Lung (tissue), 12 donors: ENCODE results near the gene ZNF219. TPM values are rescaled to one million over a fixed set of nuclear protein-coding genes. Genes with fewer than 3 reads are reported as not detected.

Experiments
- ATAC-seq: fragments of 200-7000 bp; cut with Tn5 transposase; one replicate; pipeline ENCODE4 v1.9.1; 2020; ENCODE audit warnings: moderate number of reproducible peaks; ENCODE audit not compliant: insufficient read depth, low FRiP score
- DNase-seq, 3 donors: peaks; one replicate each; pipeline ENCODE4 v3.0.0-alpha.2; 2013 to 2017
- H3K27ac ChIP-seq, 2 donors: one replicate each; pipeline ENCODE4 v1.5.1; 2013; ENCODE audit warnings: mild to moderate bottlenecking in 2 of 2, moderate library complexity in 2 of 2, control low read depth in 1 of 2, inconsistent platforms in 1 of 2, low read depth in 1 of 2, low read length in 1 of 2
- H3K27me3 ChIP-seq, 3 donors: one replicate each; pipeline ENCODE4 v1.5.1; 2013; ENCODE audit warnings: low read length in 2 of 3; ENCODE audit not compliant: control insufficient read depth in 3 of 3, insufficient read depth in 3 of 3
- H3K36me3 ChIP-seq, 4 donors: one replicate each; pipeline ENCODE4 v1.5.1; 2013; ENCODE audit warnings: low read length in 4 of 4, mild to moderate bottlenecking in 1 of 4, moderate library complexity in 1 of 4; ENCODE audit not compliant: control insufficient read depth in 4 of 4, insufficient read depth in 4 of 4
- H3K4me1 ChIP-seq, 5 donors: one replicate each; pipeline ENCODE4 v1.5.1; 2013; ENCODE audit warnings: low read length in 5 of 5, mild to moderate bottlenecking in 2 of 5, moderate library complexity in 1 of 5; ENCODE audit not compliant: control insufficient read depth in 5 of 5, insufficient read depth in 5 of 5
- H3K4me3 ChIP-seq: one replicate; pipeline ENCODE4 v1.5.1; 2013; ENCODE audit warnings: mild to moderate bottlenecking, control low read depth, moderate library complexity
- H3K9ac ChIP-seq, 2 donors: one replicate each; pipeline ENCODE4 v1.5.1; 2013; ENCODE audit warnings: low read length in 2 of 2, control low read depth in 1 of 2; ENCODE audit not compliant: insufficient read depth in 1 of 2
- H3K9me3 ChIP-seq, 4 donors: one replicate each; pipeline ENCODE4 v1.5.1; 2013; ENCODE audit warnings: low read length in 3 of 4, mild to moderate bottlenecking in 1 of 4, moderate library complexity in 1 of 4; ENCODE audit not compliant: control insufficient read depth in 4 of 4, insufficient read depth in 3 of 4
- WGBS, 2 donors: extraction: QIAGEN DNeasy Blood & Tissue Kit; methylation state at CpG; one replicate each; pipeline ENCODE4 v1.1.7; 2013; 5-methylcytosine and 5-hydroxymethylcytosine counted together
- polyA plus RNA-seq, 2 donors: library from polyadenylated mRNA; stranded (reverse); fragments of 200-250 nt; gene quantifications; one replicate each; pipeline ENCODE4 v1.2.1, GENCODE V29; 2013
- total RNA-seq, 2 donors: library from RNA; depleted of rRNA in 1 of 2; stranded (reverse); fragments of >200 nt in 1 of 2; gene quantifications; one replicate each; pipeline ENCODE4 v1.2.1, GENCODE V29; 2014 to 2021
- TF ChIP-seq, protein P1 (sequence below): IDR thresholded peaks from 2 replicates; pipeline ENCODE4 v1.5.1; 2012; ENCODE audit warnings: mild to moderate bottlenecking; ENCODE audit errors: control extremely low read depth, extremely low read depth
- donor health status: control.
- donor health status: control.
- donor health status: Bipolar disorder and iron deficiency.
- donor health status: healthy.
- donor health status: DM: yes; HTN: yes; CAD: no.

ZNF219 gene
- total and polyA plus RNA-seq, 4 donors, result 8.0 to 48.5 (median 30.0) TPM

DNA sequence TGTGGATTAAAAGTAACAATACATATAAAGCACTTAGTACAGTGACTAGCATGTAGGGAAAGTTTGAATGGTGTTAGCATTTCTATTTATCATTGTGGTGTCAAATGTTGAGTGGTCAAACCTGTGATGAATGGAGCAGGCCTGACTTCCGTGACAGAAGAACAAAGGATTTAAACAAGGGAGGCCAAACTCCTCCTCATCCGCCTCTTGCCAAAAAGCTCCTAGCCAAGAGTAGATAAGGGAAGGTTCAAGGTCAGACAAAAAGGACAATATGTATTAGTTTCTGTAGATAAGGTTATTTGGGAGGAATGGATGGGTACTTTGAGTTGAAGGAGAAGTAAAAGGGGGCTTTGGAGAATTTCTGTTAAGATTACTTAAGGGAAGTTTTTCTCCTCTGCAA lies 49.8 kb downstream of the ZNF219 start:
- Histone ChIP-seq H3K4me1 (peaks cover 0 to 6% (median 6%) of the 10 kb centered on the region in 5 donors), H3K4me3 (no peak overlapping the region), H3K9me3 (peaks cover 0 to 2% (median 0%) of the 10 kb centered on the region in 4 donors), H3K27ac (no peak overlapping the region), H3K27me3 (no peaks in the 10 kb centered on the region), H3K36me3 (no peaks in the 10 kb centered on the region), H3K9ac (no peak overlapping the region)
- 81 to 83% methylated on average over 2 of the region's 2 CpGs for WGBS, 2 donors
- no peak for ATAC-seq
- TF ChIP-seq, protein P1, sequence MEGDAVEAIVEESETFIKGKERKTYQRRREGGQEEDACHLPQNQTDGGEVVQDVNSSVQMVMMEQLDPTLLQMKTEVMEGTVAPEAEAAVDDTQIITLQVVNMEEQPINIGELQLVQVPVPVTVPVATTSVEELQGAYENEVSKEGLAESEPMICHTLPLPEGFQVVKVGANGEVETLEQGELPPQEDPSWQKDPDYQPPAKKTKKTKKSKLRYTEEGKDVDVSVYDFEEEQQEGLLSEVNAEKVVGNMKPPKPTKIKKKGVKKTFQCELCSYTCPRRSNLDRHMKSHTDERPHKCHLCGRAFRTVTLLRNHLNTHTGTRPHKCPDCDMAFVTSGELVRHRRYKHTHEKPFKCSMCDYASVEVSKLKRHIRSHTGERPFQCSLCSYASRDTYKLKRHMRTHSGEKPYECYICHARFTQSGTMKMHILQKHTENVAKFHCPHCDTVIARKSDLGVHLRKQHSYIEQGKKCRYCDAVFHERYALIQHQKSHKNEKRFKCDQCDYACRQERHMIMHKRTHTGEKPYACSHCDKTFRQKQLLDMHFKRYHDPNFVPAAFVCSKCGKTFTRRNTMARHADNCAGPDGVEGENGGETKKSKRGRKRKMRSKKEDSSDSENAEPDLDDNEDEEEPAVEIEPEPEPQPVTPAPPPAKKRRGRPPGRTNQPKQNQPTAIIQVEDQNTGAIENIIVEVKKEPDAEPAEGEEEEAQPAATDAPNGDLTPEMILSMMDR, result no peak
- no peak for DNase-seq

DNA sequence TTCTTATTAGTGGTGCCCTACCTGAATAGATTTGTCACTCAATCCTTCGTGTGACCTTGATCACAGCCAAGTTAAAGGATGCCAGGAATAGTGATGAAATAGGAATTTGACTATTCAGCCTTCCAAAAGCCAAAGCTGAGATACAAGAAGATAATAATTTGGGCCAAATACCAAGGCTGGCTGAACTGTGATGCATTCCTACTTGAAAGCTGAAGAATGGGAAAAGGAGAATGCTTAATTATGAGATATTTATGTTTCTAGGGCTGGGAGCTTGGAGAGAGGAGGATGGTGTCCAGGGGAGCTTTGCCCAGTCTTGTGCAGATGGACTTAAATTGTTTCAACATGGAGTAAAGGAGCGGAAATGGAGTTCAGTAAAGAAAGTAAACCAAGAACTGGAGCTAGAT lies 51.1 kb downstream of the ZNF219 start:
- Histone ChIP-seq H3K4me1 (peaks cover 0 to 16% (median 6%) of the 10 kb centered on the region in 5 donors), H3K27ac (no peak overlapping the region), H3K9ac (no peak overlapping the region), H3K9me3 (peaks cover 0 to 2% (median 0%) of the 10 kb centered on the region in 4 donors), H3K36me3 (no peaks in the 10 kb centered on the region), H3K4me3 (no peak overlapping the region), H3K27me3 (no peaks in the 10 kb centered on the region)
- no peak for ATAC-seq
- TF ChIP-seq, protein P1, result no peak
- DNase-seq, result no peak
- 68 to 73% methylated on average over 2 of the region's 2 CpGs for WGBS, 2 donors

DNA sequence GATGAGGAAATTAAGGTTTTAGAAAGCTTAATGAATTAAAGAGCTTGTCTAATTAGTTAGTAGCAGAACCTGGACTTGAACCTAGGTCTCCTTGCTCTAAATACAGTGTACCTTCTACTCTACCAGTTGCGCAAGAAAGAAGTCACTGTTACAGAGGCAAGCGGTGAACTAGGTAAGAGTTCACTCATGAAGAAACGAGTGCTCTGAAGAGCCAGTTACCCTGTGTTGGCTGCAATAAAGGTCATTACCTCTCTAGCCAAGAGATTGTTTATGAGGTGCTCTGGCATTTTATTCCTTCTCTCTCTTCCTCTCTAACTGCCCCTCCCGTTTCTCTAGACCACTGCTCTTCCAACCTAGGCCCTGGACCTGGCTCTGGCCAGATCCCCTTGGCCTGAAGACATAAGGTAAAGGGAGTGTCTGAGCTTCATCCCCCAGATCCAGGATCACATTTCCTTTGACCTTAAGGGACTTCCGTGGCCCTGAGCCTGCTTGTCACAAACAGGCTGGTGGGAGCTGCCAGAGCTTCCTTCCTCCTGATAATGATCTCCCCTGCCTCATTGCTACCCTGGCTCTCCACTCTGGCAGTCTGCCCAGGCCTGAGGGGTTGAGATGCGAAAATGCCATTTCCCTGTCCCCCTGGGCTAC lies 54.4 kb downstream of the ZNF219 start:
- peaks cover 0 to 2% (median 0%) of the 10 kb centered on the region in 4 donors for H3K9me3 ChIP-seq
- no peak overlapping the region for H3K9ac ChIP-seq
- peaks cover 9 to 26% (median 12%) of the 10 kb centered on the region in 5 donors for H3K4me1 ChIP-seq
- peak overlapping the region; percentile 28 to 50 for H3K27ac ChIP-seq
- TF ChIP-seq, protein P1, result no peak
- DNase-seq, result peak in 1 of 3 donors; percentile 34
- H3K4me3 ChIP-seq, result no peak overlapping the region
- ATAC-seq, result no peak
- H3K36me3 ChIP-seq, result no peaks in the 10 kb centered on the region
- 17 to 21% methylated on average over 6 of the region's 6 CpGs for WGBS, 2 donors
- H3K27me3 ChIP-seq, result no peaks in the 10 kb centered on the region
